HUES6 (cell line): ENCODE results near the gene MUS81.

ENCODE experiments used
- H3K27ac ChIP-seq: 2 replicates; pipeline ENCODE4 v1.7.0; 2013; ENCODE audit warnings: low read depth, mild to moderate bottlenecking, low read length, inconsistent platforms
- H3K27me3 ChIP-seq: 2 replicates; pipeline ENCODE4 v1.6.1; 2013; ENCODE audit warnings: low read length; ENCODE audit not compliant: control insufficient read depth, insufficient read depth
- H3K36me3 ChIP-seq: 2 replicates; pipeline ENCODE4 v1.6.1; 2013; ENCODE audit warnings: low read length; ENCODE audit not compliant: control insufficient read depth, insufficient read depth
- H3K4me1 ChIP-seq: 2 replicates; pipeline ENCODE4 v1.6.1; 2013; ENCODE audit warnings: low read length; ENCODE audit not compliant: control insufficient read depth, insufficient read depth
- H3K4me3 ChIP-seq: 2 replicates; pipeline ENCODE4 v1.5.1; 2013; ENCODE audit warnings: low read depth, low read length
- H3K9ac ChIP-seq: one replicate; pipeline ENCODE4 v1.6.1; 2013; ENCODE audit warnings: mild to moderate bottlenecking, low read length
- H3K9me3 ChIP-seq: 2 replicates; pipeline ENCODE4 v1.6.1; 2013; ENCODE audit warnings: low read depth, low read length; ENCODE audit not compliant: control insufficient read depth, insufficient read depth

The MUS81 gene

GRCh38 chr11:65870307-65870658 lies 10.1 kb downstream of the MUS81 start:
- 0 out of 2 replicates have a peak, but pooled peaks cover 2% of the 10 kb centered on the region for H3K27me3 ChIP-seq
- no peak overlapping the region for H3K4me3 ChIP-seq
- H3K4me1 ChIP-seq = peaks cover 12% of the 10 kb centered on the region
- no peak overlapping the region for H3K27ac ChIP-seq
- H3K9me3 ChIP-seq = no peaks in the 10 kb centered on the region
- peaks cover 18% of the 10 kb centered on the region for H3K36me3 ChIP-seq
- no peak overlapping the region for H3K9ac ChIP-seq

- Histone ChIP-seq H3K27ac (no peak overlapping the region), H3K4me3 (no peak overlapping the region; the same call in 1 of the 2 replicates), H3K9me3 (no peaks in the 10 kb centered on the region), H3K36me3 (peaks cover 11% of the 10 kb centered on the region; the same call in 1 of the 2 replicates), H3K27me3 (0 out of 2 replicates have a peak, but pooled peaks cover 2% of the 10 kb centered on the region), H3K4me1 (peaks cover 12% of the 10 kb centered on the region), H3K9ac (peak overlapping the region; percentile 23)
Observed at GRCh38 chr11:65870706-65871681, 10.8 kb downstream of the MUS81 start.

- Histone ChIP-seq H3K4me1 (peaks cover 10% of the 10 kb centered on the region), H3K9me3 (no peaks in the 10 kb centered on the region), H3K9ac (peak overlapping the region; percentile 84), H3K27ac (no peak overlapping the region), H3K36me3 (peaks cover 3% of the 10 kb centered on the region; the same call in 1 of the 2 replicates), H3K4me3 (peak overlapping the region; percentile 71), H3K27me3 (0 out of 2 replicates have a peak, but pooled peaks cover 2% of the 10 kb centered on the region)
Observed at GRCh38 chr11:65871811-65872548, 11.7 kb downstream of the MUS81 start.

- H3K27ac ChIP-seq = no peak within 1 kb of the TSS
- peak within 1 kb of the TSS; percentile 71 for H3K4me3 ChIP-seq
- peak within 1 kb of the TSS; percentile 84 for H3K9ac ChIP-seq
- H3K27me3 ChIP-seq = 0 out of 2 replicates have a peak, but pooled peaks cover 2% of the 10 kb centered on the region
- peaks cover 6% of the 10 kb centered on the region; the same call in 1 of the 2 replicates for H3K4me1 ChIP-seq
- H3K9me3 ChIP-seq = no peaks in the 10 kb centered on the region
- H3K36me3 ChIP-seq = no peaks in the 10 kb centered on the region; the same call in 1 of the 2 replicates
Observed at GRCh38 chr11:65872586-65873317, 12.5 kb downstream of the MUS81 start, which contains the start of gene EFEMP2. Gene EFEMP2, minus strand, starts transcription at chr11:65872800. Its CDS starts 446 bp downstream, at chr11:65872354.

- Histone ChIP-seq H3K4me1 (peaks cover 6% of the 10 kb centered on the region; the same call in 1 of the 2 replicates), H3K27me3 (0 out of 2 replicates have a peak, but pooled peaks cover 2% of the 10 kb centered on the region), H3K4me3 (peak overlapping the region; percentile 71), H3K9me3 (no peaks in the 10 kb centered on the region), H3K9ac (peak overlapping the region; percentile 68), H3K27ac (no peak overlapping the region), H3K36me3 (no peaks in the 10 kb centered on the region; the same call in 1 of the 2 replicates)
Observed at GRCh38 chr11:65873318-65874156, 13.3 kb downstream of the MUS81 start.

GRCh38 chr11:65879617-65880016 lies 19.4 kb downstream of the MUS81 start, which contains the start of gene CTSW:
Gene CTSW, plus strand, starts transcription at chr11:65879837. Its CDS starts 18 bp downstream, at chr11:65879855.
- H3K4me1 ChIP-seq = no peaks in the 10 kb centered on the region
- H3K4me3 ChIP-seq = no peak within 1 kb of the TSS
- H3K27ac ChIP-seq = no peak within 1 kb of the TSS
- H3K9ac ChIP-seq = no peak within 1 kb of the TSS
- peaks cover 29% of the 10 kb centered on the region for H3K36me3 ChIP-seq
- no peaks in the 10 kb centered on the region for H3K27me3 ChIP-seq
- H3K9me3 ChIP-seq = no peaks in the 10 kb centered on the region

- Histone ChIP-seq H3K27ac (no peak overlapping the region), H3K36me3 (peaks cover 32% of the 10 kb centered on the region), H3K27me3 (no peaks in the 10 kb centered on the region), H3K4me1 (no peaks in the 10 kb centered on the region), H3K4me3 (no peak overlapping the region), H3K9me3 (no peaks in the 10 kb centered on the region), H3K9ac (no peak overlapping the region)
Observed at GRCh38 chr11:65880027-65880426, 19.8 kb downstream of the MUS81 start.

- Histone ChIP-seq H3K4me3 (no peak overlapping the region), H3K27me3 (no peaks in the 10 kb centered on the region), H3K27ac (no peak overlapping the region), H3K4me1 (no peaks in the 10 kb centered on the region), H3K9me3 (no peaks in the 10 kb centered on the region), H3K36me3 (peaks cover 41% of the 10 kb centered on the region), H3K9ac (no peak overlapping the region)
Observed at GRCh38 chr11:65880844-65881421, 20.7 kb downstream of the MUS81 start.

- no peak overlapping the region for H3K4me3 ChIP-seq
- no peak overlapping the region for H3K27ac ChIP-seq
- H3K27me3 ChIP-seq = no peaks in the 10 kb centered on the region
- no peaks in the 10 kb centered on the region for H3K9me3 ChIP-seq
- H3K4me1 ChIP-seq = peaks cover 2% of the 10 kb centered on the region
- H3K36me3 ChIP-seq = peaks cover 53% of the 10 kb centered on the region
- no peak overlapping the region for H3K9ac ChIP-seq
Observed at GRCh38 chr11:65882120-65883057, 22.2 kb downstream of the MUS81 start.
